Retinal pigment epithelial cell (primary cell): ENCODE data around the gene CMAS.

Experiments
- DNase-seq: peaks from one replicate; pipeline ENCODE4 v3.0.0-alpha.2; 2010; ENCODE audit warnings: low read depth
- H3K4me3 ChIP-seq: 2 replicates; pipeline ENCODE4 v1.5.1; 2011; ENCODE audit warnings: mild to moderate bottlenecking, low read length, control low read depth, moderate library complexity
- CTCF ChIP-seq: conservative IDR thresholded peaks from 2 replicates; pipeline ENCODE4 v1.5.1; 2011; ENCODE audit warnings: low read depth, low read length, control low read depth, inconsistent platforms

CMAS gene

GRCh38 chr12:22110176-22110575 is 64.2 kb downstream of the CMAS start:
- no peak for DNase-seq
- no peak for TF ChIP-seq CTCF
- no peak overlapping the region for H3K4me3 ChIP-seq
